Mesendoderm (in vitro differentiated cells): Measurements from ENCODE around the gene PLXNA3.

Source experiments
- DNase-seq: peaks from one replicate; pipeline ENCODE4 v3.0.0; 2013
- H2AK5ac ChIP-seq: 2 replicates; pipeline ENCODE4 v1.6.1; 2013; ENCODE audit warnings: low read length, inconsistent platforms
- H2BK120ac ChIP-seq: 2 replicates; pipeline ENCODE4 v1.6.1; 2013; ENCODE audit warnings: low read depth, mild to moderate bottlenecking, low read length, moderate library complexity, mixed read lengths
- H2BK15ac ChIP-seq: replicated peaks from 2 replicates; pipeline ENCODE4 v1.6.1; 2013; ENCODE audit warnings: low read depth, mild to moderate bottlenecking, moderate library complexity
- H2BK5ac ChIP-seq: 2 replicates; pipeline ENCODE4 v1.6.1; 2013; ENCODE audit warnings: low read length, inconsistent platforms
- H3K18ac ChIP-seq: 2 replicates; pipeline ENCODE4 v1.6.1; 2013; ENCODE audit warnings: mild to moderate bottlenecking, low read length, mixed read lengths
- H3K23ac ChIP-seq: one replicate; pipeline ENCODE4 v1.6.1; 2013; ENCODE audit warnings: low read length
- H3K27ac ChIP-seq: 2 replicates; pipeline ENCODE4 v1.5.1; 2013; ENCODE audit warnings: low read depth, mild to moderate bottlenecking, inconsistent platforms, low read length, moderate library complexity
- H3K27me3 ChIP-seq: 2 replicates; pipeline ENCODE4 v1.6.1; 2013; ENCODE audit warnings: low read length, control low read depth, mild to moderate bottlenecking, inconsistent platforms; ENCODE audit not compliant: insufficient read depth, poor library complexity
- H3K36me3 ChIP-seq: 2 replicates; pipeline ENCODE4 v1.6.1; 2013; ENCODE audit warnings: low read length, inconsistent platforms; ENCODE audit not compliant: control insufficient read depth, insufficient read depth
- H3K4ac ChIP-seq: one replicate; pipeline ENCODE4 v1.6.1; 2013; ENCODE audit warnings: low read depth, mild to moderate bottlenecking, low read length, moderate library complexity
- H3K4me1 ChIP-seq: 2 replicates; pipeline ENCODE4 v1.6.1; 2013; ENCODE audit warnings: low read depth, low read length, inconsistent platforms; ENCODE audit not compliant: control insufficient read depth
- H3K4me2 ChIP-seq: 2 replicates; pipeline ENCODE4 v1.6.1; 2013; ENCODE audit warnings: low read length
- H3K4me3 ChIP-seq: 2 replicates; pipeline ENCODE4 v1.5.1; 2013; ENCODE audit warnings: mild to moderate bottlenecking, low read length
- H3K56ac ChIP-seq: one replicate; pipeline ENCODE4 v1.6.1; 2013; ENCODE audit warnings: low read length
- H3K79me1 ChIP-seq: 2 replicates; pipeline ENCODE4 v1.6.1; 2013; ENCODE audit warnings: low read length, inconsistent platforms
- H3K79me2 ChIP-seq: 2 replicates; pipeline ENCODE4 v1.6.1; 2013; ENCODE audit warnings: mild to moderate bottlenecking, low read length; ENCODE audit not compliant: control insufficient read depth, insufficient read depth
- H3K9ac ChIP-seq: 2 replicates; pipeline ENCODE4 v1.6.1; 2013; ENCODE audit warnings: low read length, inconsistent platforms
- H4K5ac ChIP-seq: one replicate; pipeline ENCODE4 v1.6.1; 2013; ENCODE audit warnings: low read length
- H4K8ac ChIP-seq: one replicate; pipeline ENCODE4 v1.6.1; 2013; ENCODE audit warnings: low read depth, mild to moderate bottlenecking, control low read depth, low read length, moderate library complexity
- WGBS: extraction: QIAGEN DNeasy Blood & Tissue Kit; methylation state at CpG from one replicate; pipeline ENCODE4 v1.1.7; 2013; ENCODE audit warnings: low lambda C conversion rate, missing lambda C conversion rate; ENCODE audit not compliant: insufficient coverage; ENCODE audit errors: extremely low coverage; 5-methylcytosine and 5-hydroxymethylcytosine counted together

Gene PLXNA3

GRCh38 chrX:154488336-154489075 is 30.4 kb downstream of the PLXNA3 start:
- H3K56ac ChIP-seq = no peak overlapping the region
- H3K36me3 ChIP-seq = no peaks in the 10 kb centered on the region
- WGBS = no CpG with 5 or more reads among the region's 20 CpGs
- no peak overlapping the region for H3K27ac ChIP-seq
- H3K79me1 ChIP-seq = no peaks in the 10 kb centered on the region
- H3K4me1 ChIP-seq = no peaks in the 10 kb centered on the region
- no peak overlapping the region for H2BK120ac ChIP-seq
- H3K18ac ChIP-seq = no peak overlapping the region
- H3K4me3 ChIP-seq = no peak overlapping the region
- no peak for DNase-seq
- H3K4ac ChIP-seq = no peak overlapping the region
- no peaks in the 10 kb centered on the region for H3K79me2 ChIP-seq
- H3K23ac ChIP-seq = no peak overlapping the region
- no peaks in the 10 kb centered on the region for H3K27me3 ChIP-seq
- H4K5ac ChIP-seq = no peak overlapping the region
- H3K9ac ChIP-seq = no peak overlapping the region
- no peak overlapping the region for H4K8ac ChIP-seq
- H3K4me2 ChIP-seq = no peak overlapping the region
- no peak overlapping the region for H2BK5ac ChIP-seq
- no peak overlapping the region for H2AK5ac ChIP-seq
- H2BK15ac ChIP-seq = no peak overlapping the region

GRCh38 chrX:154489182-154489581 is 31.1 kb downstream of the PLXNA3 start:
- no peaks in the 10 kb centered on the region for H3K79me2 ChIP-seq
- H2BK120ac ChIP-seq = no peak overlapping the region
- H2BK15ac ChIP-seq = no peak overlapping the region
- no peak overlapping the region for H3K23ac ChIP-seq
- no peaks in the 10 kb centered on the region for H3K36me3 ChIP-seq
- H3K18ac ChIP-seq = no peak overlapping the region
- H2AK5ac ChIP-seq = no peak overlapping the region
- H3K4me3 ChIP-seq = no peak overlapping the region
- H3K4ac ChIP-seq = no peak overlapping the region
- no peak overlapping the region for H3K4me2 ChIP-seq
- H4K8ac ChIP-seq = no peak overlapping the region
- no peaks in the 10 kb centered on the region for H3K79me1 ChIP-seq
- H3K56ac ChIP-seq = no peak overlapping the region
- H4K5ac ChIP-seq = no peak overlapping the region
- no CpG with 5 or more reads among the region's 4 CpGs for WGBS
- no peaks in the 10 kb centered on the region for H3K27me3 ChIP-seq
- no peak overlapping the region for H3K27ac ChIP-seq
- H3K9ac ChIP-seq = no peak overlapping the region
- H2BK5ac ChIP-seq = no peak overlapping the region
- no peaks in the 10 kb centered on the region for H3K4me1 ChIP-seq
- no peak for DNase-seq

DNA sequence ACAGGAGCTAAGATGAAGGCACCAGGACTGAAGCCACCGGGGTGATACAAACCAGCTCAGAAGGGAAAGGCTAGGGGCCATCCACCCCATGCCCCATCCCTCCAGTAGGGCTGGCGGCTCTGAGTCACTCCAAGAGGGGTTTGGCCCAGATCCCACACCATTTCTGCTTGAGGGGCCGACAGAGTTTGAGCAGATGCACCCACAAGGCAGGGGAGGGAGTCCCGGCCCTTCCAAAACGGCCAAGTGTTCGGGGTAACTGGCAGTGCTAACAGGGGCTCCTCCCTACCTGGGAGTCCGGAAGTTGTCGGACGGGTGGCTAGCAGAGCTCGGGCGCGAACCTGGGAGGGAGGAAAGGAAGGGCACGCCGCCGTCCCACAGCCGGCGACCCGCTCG is 31.9 kb downstream of the PLXNA3 start:
- H4K5ac ChIP-seq = no peak overlapping the region
- no peaks in the 10 kb centered on the region for H3K4me1 ChIP-seq
- H2BK120ac ChIP-seq = no peak overlapping the region
- no peak overlapping the region for H2AK5ac ChIP-seq
- WGBS = no CpG with 5 or more reads among the region's 19 CpGs
- peak overlapping the region; percentile 6 for H3K4me3 ChIP-seq
- no peaks in the 10 kb centered on the region for H3K27me3 ChIP-seq
- peak overlapping the region; percentile 67 for H3K56ac ChIP-seq
- DNase-seq = peak; percentile 28
- H3K79me1 ChIP-seq = no peaks in the 10 kb centered on the region
- H2BK5ac ChIP-seq = no peak overlapping the region
- peak overlapping the region; percentile 70 for H3K9ac ChIP-seq
- H4K8ac ChIP-seq = no peak overlapping the region
- H3K4ac ChIP-seq = peak overlapping the region; percentile 58
- no peak overlapping the region for H3K23ac ChIP-seq
- peak overlapping the region; percentile 30 for H3K4me2 ChIP-seq
- no peak overlapping the region for H2BK15ac ChIP-seq
- H3K18ac ChIP-seq = peak overlapping the region; percentile 52
- no peaks in the 10 kb centered on the region for H3K36me3 ChIP-seq
- no peak overlapping the region for H3K27ac ChIP-seq
- no peaks in the 10 kb centered on the region for H3K79me2 ChIP-seq

DNA sequence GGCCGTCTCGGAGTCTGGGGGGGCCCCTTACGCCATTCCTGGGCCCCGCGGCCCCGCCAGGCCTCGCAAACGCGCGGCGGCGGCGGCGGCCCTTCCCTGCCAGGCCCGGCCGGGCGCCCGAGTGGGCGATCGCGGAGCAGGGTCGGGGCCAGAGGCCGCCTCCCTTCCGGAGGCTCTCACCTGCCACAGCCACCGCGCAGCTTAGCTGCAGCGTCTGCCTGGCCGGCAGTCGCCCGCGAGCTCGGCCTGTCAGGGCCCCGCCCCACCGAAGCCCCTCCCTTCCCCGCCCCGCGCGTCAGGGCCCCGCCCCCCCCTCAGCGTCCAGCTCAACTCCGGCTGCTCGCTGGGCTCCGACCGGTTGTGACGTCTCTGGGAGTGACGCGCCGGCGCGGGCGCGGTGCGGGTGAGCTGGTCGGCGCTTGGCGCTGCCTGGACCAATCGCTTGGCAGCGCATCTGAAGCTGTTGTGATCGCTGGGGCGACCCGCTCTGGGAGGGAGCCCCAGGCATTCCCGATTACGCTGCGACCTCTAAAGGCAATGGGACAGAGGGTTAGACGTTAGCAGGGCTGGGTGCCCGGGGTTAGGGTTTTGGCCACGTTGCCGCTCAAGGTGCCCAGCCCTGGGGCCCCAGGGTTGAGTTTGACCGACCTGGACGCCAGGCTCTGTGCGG is 32.5 kb downstream of the PLXNA3 start, which contains the start of gene SLC10A3:
Gene SLC10A3, minus strand, starts transcription at position 216 of the 670 bp plus-strand sequence. CDS start 1,689 bp downstream, outside the sequence.
- Histone ChIP-seq H3K4me3 (peak within 1 kb of the TSS; percentile 6), H3K9ac (peak within 1 kb of the TSS; percentile 71), H3K4ac (peak within 1 kb of the TSS; percentile 58), H3K18ac (peak within 1 kb of the TSS; percentile 52), H2AK5ac (no peak within 1 kb of the TSS), H3K79me2 (no peaks in the 10 kb centered on the region), H3K36me3 (no peaks in the 10 kb centered on the region), H3K23ac (no peak within 1 kb of the TSS), H2BK15ac (no peak within 1 kb of the TSS), H3K4me2 (peak within 1 kb of the TSS; percentile 30), H4K8ac (no peak within 1 kb of the TSS), H3K56ac (peak within 1 kb of the TSS; percentile 67), H2BK5ac (no peak within 1 kb of the TSS), H3K27me3 (no peaks in the 10 kb centered on the region), H2BK120ac (no peak within 1 kb of the TSS), H4K5ac (no peak within 1 kb of the TSS), H3K27ac (peak within 1 kb of the TSS; percentile 73), H3K79me1 (no peaks in the 10 kb centered on the region), H3K4me1 (no peaks in the 10 kb centered on the region)
- DNase-seq = peak; percentile 97
- WGBS = no CpG with 5 or more reads among the region's 71 CpGs

DNA sequence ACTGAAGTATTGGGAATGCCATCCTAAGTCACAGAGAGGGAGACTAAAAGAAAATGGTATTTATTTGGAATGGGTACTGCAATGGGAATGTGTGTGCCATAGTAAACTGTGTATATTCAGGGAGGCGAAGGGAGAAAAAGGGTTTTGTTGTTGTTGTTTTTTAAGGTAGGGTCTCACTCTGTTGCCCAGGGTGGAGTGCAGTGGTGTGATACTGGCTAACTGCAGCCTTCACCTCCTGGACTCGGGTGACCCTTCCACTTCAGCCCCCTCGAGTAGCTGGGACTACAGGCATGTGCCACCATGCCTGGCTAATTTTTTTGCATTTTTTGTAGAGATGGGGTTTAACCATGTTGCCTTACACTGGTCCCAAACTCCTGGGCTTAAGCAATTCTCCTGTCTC is 36.6 kb downstream of the PLXNA3 start:
- no peak overlapping the region for H3K56ac ChIP-seq
- no peak overlapping the region for H3K4me2 ChIP-seq
- H3K79me1 ChIP-seq = no peaks in the 10 kb centered on the region
- WGBS = no CpG with 5 or more reads among the region's 3 CpGs
- H3K79me2 ChIP-seq = no peaks in the 10 kb centered on the region
- no peaks in the 10 kb centered on the region for H3K27me3 ChIP-seq
- no peak overlapping the region for H2AK5ac ChIP-seq
- no peak for DNase-seq
- H4K5ac ChIP-seq = no peak overlapping the region
- H3K27ac ChIP-seq = no peak overlapping the region
- no peak overlapping the region for H2BK120ac ChIP-seq
- H3K9ac ChIP-seq = no peak overlapping the region
- H2BK15ac ChIP-seq = no peak overlapping the region
- no peak overlapping the region for H4K8ac ChIP-seq
- H3K4ac ChIP-seq = no peak overlapping the region
- no peaks in the 10 kb centered on the region for H3K36me3 ChIP-seq
- H3K18ac ChIP-seq = no peak overlapping the region
- H3K4me1 ChIP-seq = no peaks in the 10 kb centered on the region
- H2BK5ac ChIP-seq = no peak overlapping the region
- no peak overlapping the region for H3K23ac ChIP-seq
- no peak overlapping the region for H3K4me3 ChIP-seq
